Keratinocyte (primary cell): ENCODE results near the gene CATSPER4.

Experiments used
- CTCF ChIP-seq, 3 experiments: IDR thresholded peaks in 1 of 3; conservative IDR thresholded peaks in 1 of 3; optimal IDR thresholded peaks in 1 of 3; 2 replicates in 2 of 3; 3 replicates in 1 of 3; pipeline versions ENCODE3 to v1.5.1; 2011; ENCODE audit warnings: low read length in 3 of 3, mild to moderate bottlenecking in 3 of 3, moderate library complexity in 2 of 3, control low read depth in 1 of 3, inconsistent platforms in 1 of 3; ENCODE audit not compliant: insufficient read depth in 2 of 3; ENCODE audit errors: extremely low read depth in 1 of 3
- EZH2 ChIP-seq: IDR thresholded peaks from one replicate; pipeline ENCODE4 v1.6.1; 2012; ENCODE audit warnings: inconsistent platforms, mild to moderate bottlenecking, low read length, moderate library complexity

GRCh38 chr1:26155370-26156284, 34.8 kb upstream of the CATSPER4 start:
- TF ChIP-seq CTCF (optimal IDR thresholded peaks at IDR 0.05 in 1 of 3, IDR thresholded peaks at IDR 0.05 in 1 of 3, conservative IDR thresholded peaks at IDR 0.05 in 1 of 3; ENCODE audit: extremely low read depth in 1 of 3, insufficient read depth in 2 of 3, low read length in 3 of 3) (no peak), EZH2 (no peak)
